Stimulated activated CD4-positive, alpha-beta T cell treated with anti-CD3 and anti-CD28 coated beads, Interleukin-4, amount 100 ng/mL, for 48 hours (primary cell): ENCODE data around the gene TMEM238.

ENCODE experiments used
- DNase-seq, 2 donors: peaks; one replicate each; pipeline ENCODE4 v3.0.0-alpha.2; 2020; ENCODE audit warnings: low read depth in 2 of 2

The TMEM238 gene

DNA sequence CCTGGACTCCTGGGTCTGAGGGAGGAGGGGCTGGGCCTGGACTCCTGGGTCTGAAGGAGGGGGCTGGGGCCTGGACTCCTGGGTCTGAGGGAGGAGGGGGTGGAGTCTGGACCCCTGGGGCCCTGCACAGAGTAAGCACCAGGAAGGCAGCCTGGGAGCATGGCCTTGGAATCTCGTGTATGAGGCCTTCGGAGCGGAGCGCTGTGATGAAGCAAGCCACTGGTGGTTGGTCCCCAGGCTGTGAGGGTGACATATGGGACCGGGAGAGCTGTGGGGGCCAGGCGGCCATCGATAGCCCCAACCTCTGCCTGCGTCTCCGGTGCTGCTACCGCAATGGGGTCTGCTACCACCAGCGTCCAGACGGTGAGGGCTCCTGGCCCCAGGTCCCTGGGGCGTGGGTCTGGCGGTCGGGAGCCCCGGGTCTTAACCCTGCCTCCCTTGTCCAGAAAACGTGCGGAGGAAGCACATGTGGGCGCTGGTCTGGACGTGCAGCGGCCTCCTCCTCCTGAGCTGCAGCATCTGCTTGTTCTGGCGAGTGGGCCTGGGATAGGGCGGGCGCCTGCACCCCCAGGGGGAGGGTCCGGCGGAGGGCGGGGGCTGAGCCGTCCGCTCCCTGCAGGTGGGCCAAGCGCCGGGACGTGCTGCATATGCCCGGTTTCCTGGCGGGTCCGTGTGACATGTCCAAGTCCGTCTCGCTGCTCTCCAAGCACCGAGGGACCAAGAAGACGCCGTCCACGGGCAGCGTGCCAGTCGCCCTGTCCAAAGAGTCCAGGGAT is 6.5 kb downstream of the TMEM238 start:
- no peak for DNase-seq

DNA sequence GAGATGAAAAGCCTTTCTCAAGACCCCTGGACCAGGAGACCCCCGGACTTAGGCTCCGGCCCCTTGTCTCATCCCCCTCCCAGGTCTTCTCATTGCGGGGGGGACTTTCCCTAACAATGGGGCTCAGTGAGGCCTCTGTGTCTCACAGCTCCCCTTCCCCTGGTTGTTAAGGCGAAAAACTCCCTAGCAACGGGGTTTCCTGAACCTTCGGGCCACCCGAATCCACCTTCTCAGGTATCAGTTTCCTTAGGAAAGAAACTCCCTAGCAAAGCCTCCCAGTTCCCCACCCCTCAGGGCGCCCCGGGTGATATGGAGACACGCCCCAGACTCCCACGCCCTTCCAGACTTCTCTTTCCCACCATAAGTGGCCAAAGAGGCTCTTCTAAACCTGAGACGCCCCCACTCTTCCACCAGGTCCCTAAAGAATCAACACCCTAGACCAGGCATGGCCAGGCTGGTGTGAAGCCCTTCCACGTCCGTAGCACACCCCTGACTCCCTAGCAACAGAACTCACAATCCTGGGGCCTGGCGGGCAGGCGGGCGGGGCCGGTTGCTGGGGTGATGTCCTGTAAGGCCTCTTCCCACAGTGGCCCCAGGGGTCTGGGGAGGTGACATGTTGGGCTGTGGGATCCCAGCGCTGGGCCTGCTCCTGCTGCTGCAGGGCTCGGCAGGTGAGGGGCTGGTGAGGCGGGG is 7.7 kb downstream of the TMEM238 start, which contains the start of gene TMEM190:
TMEM190 (plus strand) TSS at position 586 of the 693 bp plus-strand sequence; CDS start at position 614, 28 bp downstream.
- DNase-seq = no peak

DNA sequence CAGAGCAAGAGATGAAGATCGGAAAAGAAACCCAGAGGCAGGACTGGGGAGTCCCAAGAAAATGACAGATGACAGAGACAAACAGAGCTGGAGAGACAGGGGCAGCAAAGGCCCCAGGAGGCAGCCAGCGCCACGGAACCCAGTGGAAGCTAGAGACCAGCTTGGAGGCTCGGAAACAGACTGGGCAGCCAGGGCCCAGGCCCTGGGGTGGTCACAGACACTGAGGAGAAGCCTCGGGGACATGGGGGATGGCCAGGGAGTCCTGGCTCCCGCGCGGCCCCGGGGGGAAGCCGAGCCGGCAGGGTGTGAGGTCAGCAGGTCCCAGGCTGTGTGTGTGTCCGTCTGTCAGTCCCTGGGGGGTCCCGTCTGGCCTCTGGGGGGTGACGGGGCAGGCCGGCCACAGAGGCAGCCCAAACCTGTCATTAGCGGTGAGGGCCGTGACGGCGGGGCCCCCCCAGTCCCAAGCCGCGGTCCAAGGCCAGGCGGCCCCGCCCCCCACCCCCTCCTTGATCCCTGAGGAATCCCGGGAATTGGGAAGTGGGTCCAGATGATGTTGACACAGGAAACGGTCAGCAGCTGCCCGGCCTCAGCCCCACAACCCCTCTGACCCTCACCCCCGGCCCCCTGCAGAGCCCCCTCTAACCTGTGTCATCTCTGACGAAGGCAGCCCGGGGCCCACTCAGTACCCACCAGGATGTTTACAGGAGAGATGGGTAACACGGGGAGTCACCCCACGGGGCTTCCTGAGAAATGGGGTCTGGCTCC is 9.9 kb downstream of the TMEM238 start:
- DNase-seq = no peak

GRCh38 chr19:55373306-55373992 is 10.6 kb downstream of the TMEM238 start:
- no peak for DNase-seq

DNA sequence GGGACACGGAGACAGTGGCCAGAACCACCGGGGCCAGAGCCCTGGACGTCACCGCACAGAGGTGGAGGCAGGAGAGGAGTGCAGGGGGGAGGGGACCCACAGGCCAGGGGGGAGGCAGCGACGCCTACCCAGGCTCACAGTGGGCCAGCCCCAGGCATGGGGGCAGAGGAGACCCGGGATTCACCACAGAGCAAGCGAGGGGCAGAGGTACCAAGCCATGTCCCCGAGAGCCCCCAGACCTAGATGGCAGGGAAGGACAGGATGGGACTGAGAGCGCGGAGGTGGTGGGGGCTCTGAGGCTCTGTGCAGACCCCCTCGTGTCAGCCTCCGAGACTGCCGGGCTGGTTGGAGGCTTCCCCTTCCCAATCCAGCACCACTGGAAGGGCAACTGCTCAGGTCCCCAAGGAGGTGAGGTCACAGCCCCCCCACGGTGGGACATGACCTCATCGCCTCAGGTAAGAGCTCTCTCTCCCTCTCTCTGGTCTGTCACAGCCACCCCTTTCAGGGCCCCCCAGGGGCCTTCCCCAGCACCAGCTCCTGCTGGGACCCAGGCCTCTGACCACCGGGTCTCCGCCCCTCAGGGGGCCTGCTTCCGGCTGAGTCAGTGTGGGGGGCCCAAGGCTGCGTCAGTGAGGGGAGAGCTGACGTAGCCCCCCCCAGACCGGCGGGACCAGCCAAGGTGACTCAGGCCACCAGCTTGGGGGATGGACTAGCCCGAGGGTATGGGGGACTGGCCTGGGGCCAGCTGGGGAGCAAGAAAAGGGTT is 11.6 kb downstream of the TMEM238 start:
- DNase-seq = no peak

DNA sequence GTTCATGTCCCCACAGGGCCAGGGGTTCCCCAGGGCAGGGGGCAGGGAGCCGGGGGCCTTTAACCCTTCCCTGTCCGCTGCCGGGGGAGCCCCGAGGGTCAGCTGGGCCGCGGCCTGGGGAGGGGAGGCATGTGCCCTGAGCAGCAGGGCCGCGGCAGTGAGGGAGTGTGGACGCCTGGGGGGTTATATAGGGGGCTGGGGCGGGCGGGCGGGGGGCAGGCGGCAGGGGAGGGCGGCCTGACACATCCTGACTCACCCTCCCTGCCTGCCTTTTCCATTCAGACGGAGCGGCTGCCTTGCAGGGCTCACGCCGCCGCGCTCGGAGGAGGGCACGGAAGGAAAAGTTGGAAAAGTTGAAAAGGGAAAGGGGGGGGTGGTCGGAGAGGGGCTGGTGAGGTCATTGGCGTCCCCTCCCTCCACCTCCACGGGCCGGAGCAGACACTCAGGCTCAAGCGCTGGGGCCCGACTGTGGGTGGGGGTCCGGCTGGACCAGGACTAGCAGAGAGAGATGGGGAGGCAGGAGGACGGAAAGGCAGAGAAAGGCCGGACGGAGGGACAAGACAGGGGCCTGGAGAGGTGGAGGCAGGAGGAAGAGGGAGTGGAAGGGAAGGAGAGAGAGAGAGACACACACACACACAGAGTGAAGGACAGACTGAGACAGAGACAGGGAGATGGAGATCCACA is 13.6 kb downstream of the TMEM238 start, which contains the start of gene IL11:
IL11 (minus strand) TSS at position 159 of the 684 bp plus-strand sequence; CDS start at position 6, 153 bp downstream.
- DNase-seq = no peak

DNA sequence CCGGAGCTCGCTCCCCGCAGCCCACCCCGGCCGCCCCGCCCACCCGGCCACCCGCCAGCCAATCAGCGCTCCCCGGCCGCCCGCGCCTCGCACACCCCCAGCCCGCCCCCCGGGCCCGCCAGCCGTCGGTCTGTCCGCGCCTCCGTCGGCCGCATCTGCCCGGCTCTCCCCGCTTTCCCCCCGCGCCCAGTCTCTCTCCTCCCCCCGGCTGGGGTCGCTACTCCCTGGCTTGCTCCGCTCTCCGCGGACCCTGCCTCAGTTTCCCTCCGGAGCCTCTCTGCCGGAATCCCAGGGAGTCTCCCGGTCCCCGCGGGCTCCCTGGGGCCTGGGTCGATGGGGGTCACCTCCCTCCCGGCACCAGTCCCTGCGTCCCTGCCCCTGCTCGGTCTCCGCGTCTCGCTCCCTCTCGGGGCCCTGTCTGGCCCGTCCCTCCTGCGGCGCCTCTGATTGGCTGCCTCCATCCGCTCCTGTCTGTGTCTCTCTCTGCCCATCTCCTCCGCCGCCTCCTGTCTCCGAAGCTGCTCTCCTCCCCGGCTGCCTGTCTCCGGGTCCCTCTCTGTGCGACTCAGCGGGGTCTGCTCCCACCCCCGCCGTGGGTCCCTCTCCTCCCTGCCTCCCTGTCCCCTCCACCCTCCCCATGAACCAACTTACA is 14.3 kb downstream of the TMEM238 start:
- DNase-seq = no peak

DNA sequence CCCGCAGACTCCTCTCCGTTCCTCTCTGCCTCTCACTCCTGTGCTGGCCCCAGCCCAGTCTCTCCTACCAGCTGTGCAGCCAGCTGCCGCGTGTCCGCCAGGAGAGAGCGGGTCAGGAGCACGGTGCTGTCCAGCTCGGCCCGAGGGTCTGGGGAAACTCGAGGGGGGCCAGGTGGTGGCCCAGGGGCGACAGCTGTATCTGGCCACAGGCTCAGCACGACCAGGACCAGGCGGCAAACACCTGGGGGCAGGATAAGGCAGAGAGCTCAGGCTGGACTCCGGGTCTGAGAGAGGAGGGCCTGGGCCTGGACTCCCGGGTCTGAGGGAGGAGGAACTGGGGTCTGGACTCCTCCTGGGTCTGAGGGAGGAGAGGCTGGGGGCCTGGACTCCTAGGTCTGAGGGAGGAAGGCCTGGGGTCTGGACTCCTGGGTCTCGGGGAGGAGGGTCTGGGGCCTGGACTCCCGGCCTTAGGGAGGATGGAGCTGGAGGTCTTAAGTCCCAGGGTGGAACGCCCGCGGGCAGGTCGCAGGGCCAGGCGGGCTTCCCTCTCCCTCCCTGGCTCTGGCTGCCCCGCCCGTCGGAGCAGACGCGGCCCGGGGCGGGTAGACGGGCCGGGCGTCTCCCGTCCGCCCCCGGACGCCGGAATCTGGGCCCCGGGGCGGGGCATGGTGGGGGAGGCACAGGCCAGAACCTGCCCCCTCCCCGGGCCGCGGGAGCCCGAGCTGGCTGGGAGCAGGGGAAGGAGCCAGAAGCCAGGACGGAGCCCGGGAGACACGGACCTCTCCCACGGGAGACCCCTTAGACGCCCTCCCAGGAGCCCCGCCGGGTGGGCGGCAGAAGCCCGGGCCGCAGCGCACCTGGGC is 15.2 kb downstream of the TMEM238 start:
- no peak for DNase-seq

- no peak for DNase-seq
Observed at GRCh38 chr19:55368106-55368505, 16.0 kb downstream of the TMEM238 start.

- DNase-seq = no peak
Observed at GRCh38 chr19:55366790-55367189, 17.3 kb downstream of the TMEM238 start.

- no peak for DNase-seq
Observed at GRCh38 chr19:55365964-55366363, 18.1 kb downstream of the TMEM238 start.

DNA sequence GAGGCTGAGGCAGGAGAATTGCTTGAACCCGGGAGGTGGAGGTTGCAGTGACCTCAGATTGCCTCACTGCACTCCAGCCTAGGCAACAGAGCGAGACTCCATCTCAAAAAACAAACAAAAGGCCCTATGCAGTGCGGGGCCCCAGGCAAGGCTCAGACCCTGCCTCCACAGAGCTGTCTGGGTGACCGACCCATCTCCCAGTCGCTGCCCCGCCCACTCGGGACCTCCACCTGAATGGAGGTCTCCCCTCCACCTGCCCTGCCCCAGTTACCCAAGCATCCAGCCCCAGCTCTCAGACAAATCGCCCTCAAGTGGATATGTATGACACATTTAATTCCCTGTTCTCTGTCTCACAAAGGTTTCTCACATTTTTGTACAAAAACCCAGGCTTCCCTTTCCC is 18.8 kb downstream of the TMEM238 start:
- DNase-seq = no peak

DNA sequence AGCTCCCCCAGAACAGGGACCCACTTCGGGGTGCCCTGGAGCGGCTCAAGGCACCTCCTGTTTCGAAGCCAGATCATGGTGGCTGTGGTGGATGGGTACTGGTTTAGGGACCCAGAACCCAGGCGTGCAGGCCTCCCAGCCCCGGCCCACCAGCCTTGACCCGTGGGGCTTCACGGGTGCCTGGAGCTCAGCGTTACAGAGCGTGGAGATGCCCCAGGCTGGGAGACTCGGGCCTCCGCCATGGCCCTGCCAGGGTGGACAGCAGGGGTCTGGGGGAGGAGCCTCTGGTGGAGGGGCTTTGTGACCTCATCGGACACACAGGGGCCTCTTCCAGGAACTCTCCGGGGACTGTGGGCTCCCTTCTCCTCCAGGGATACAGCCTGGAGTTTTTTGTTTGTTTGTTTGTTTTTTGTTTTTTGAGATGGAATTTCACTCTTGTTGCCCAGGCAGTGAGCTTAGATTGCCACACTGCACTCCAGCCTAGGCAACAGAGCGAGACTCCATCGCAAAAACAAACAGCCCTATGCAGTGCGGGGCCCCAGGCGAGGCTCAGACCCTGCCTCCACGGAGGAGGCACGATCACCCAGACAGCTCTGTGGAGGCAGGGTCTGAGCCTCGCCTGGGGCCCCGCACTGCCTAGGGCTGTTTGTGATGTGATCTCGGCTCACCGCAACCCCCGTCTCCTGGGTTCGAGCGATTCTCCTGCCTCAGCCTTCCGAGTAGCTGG is 20.9 kb downstream of the TMEM238 start, which contains the start of gene GARIN5B:
GARIN5B (minus strand) TSS at position 271 of the 727 bp plus-strand sequence; CDS start at position 77, 194 bp downstream.
- no peak for DNase-seq

GRCh38 chr19:55362174-55362989 is 21.7 kb downstream of the TMEM238 start:
- no peak for DNase-seq

- no peak for DNase-seq
Observed at GRCh38 chr19:55360902-55361301, 23.2 kb downstream of the TMEM238 start.

GRCh38 chr19:55358943-55359908 is 24.9 kb downstream of the TMEM238 start:
- no peak for DNase-seq
